Nephron (organoid): Measurements from ENCODE around the gene DEPDC4.

Experiments used
- H3K27ac Mint-ChIP-seq, 3 experiments: 2 replicates each; pipeline ENCODE4 v1.8.0; 2020; ENCODE audit warnings: mixed read lengths in 3 of 3, mild to moderate bottlenecking in 2 of 3, moderate library complexity in 1 of 3
- H3K27me3 Mint-ChIP-seq: 2 replicates; pipeline ENCODE4 v1.8.0; 2021; ENCODE audit warnings: low read depth, mild to moderate bottlenecking, moderate library complexity, mixed read lengths
- H3K36me3 Mint-ChIP-seq: 2 replicates; pipeline ENCODE4 v1.8.0; 2020; ENCODE audit warnings: low read depth, mixed read lengths
- H3K4me1 Mint-ChIP-seq: 2 replicates; pipeline ENCODE4 v1.8.0; 2020; ENCODE audit warnings: mixed read lengths
- H3K4me3 Mint-ChIP-seq, 3 experiments: 2 replicates each; pipeline ENCODE4 v1.8.0; 2020; ENCODE audit warnings: mild to moderate bottlenecking in 3 of 3, mixed read lengths in 3 of 3, moderate library complexity in 2 of 3
- H3K9me3 Mint-ChIP-seq: 2 replicates; pipeline ENCODE4 v1.8.0; 2020; ENCODE audit warnings: mixed read lengths
- TF ChIP-seq, protein P1 (sequence below), 3 experiments: fragments of 200-600 bp; sonication (generic); IDR thresholded peaks; one replicate each; pipeline ENCODE4 v1.5.0; 2021; ENCODE audit warnings: antibody characterized with exemption in 3 of 3; ENCODE audit not compliant: unreplicated experiment in 3 of 3

The DEPDC4 gene

DNA sequence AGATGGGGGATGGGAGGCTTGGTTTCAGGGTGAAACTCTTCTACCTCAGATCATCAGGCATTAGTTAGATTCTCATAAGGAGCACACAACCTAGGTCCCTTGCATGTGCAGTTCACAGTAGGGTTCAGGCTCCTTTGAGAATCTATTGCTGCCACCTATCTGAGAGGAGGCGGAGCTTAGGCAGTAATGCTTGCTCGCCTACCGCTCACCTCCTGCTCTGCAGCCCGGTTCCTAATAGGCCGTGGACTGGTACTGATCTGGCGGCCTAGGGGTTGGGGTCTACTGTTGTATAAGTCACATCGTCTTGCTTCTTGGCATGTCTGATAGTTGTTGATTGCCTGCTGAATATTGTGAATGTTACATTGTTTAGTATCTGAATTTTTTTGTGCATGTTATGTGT, 12.3 kb upstream of the DEPDC4 start:
- peaks cover 32% of the 10 kb centered on the region for H3K36me3 Mint-ChIP-seq
- no peak overlapping the region for H3K4me3 Mint-ChIP-seq
- no peaks in the 10 kb centered on the region for H3K27me3 Mint-ChIP-seq
- peak overlapping the region in 1 of 3 experiments; percentile 66 for H3K27ac Mint-ChIP-seq
- TF ChIP-seq, protein P1, sequence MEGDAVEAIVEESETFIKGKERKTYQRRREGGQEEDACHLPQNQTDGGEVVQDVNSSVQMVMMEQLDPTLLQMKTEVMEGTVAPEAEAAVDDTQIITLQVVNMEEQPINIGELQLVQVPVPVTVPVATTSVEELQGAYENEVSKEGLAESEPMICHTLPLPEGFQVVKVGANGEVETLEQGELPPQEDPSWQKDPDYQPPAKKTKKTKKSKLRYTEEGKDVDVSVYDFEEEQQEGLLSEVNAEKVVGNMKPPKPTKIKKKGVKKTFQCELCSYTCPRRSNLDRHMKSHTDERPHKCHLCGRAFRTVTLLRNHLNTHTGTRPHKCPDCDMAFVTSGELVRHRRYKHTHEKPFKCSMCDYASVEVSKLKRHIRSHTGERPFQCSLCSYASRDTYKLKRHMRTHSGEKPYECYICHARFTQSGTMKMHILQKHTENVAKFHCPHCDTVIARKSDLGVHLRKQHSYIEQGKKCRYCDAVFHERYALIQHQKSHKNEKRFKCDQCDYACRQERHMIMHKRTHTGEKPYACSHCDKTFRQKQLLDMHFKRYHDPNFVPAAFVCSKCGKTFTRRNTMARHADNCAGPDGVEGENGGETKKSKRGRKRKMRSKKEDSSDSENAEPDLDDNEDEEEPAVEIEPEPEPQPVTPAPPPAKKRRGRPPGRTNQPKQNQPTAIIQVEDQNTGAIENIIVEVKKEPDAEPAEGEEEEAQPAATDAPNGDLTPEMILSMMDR (IDR thresholded peaks at IDR 0.05; ENCODE audit: unreplicated experiment in 3 of 3), result no peak
- H3K4me1 Mint-ChIP-seq, result peaks cover 10% of the 10 kb centered on the region
- peaks cover 4% of the 10 kb centered on the region for H3K9me3 Mint-ChIP-seq

DNA sequence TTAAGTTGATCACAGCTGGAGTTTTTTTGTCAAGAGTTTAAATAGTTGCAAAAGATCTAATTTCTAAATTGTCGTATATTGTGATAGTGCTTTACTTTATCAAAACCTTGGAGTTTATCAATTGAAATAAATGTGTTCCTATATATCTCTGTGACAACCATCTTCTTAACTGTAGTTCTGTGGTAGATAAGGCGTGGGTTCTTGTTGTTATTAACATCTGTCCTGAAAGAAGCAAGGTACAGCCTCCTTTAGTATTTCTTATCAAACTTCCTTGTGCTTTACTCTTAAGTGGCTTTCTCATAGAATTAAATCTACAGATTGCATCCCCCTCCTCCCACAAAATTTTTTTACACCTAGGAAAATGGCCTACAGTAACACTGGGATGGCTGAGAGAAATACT, 7.4 kb upstream of the DEPDC4 start:
- peaks cover 28% of the 10 kb centered on the region for H3K36me3 Mint-ChIP-seq
- peaks cover 24% of the 10 kb centered on the region for H3K4me1 Mint-ChIP-seq
- TF ChIP-seq, protein P1 (IDR thresholded peaks at IDR 0.05; ENCODE audit: unreplicated experiment in 3 of 3), result no peak
- H3K27me3 Mint-ChIP-seq, result no peaks in the 10 kb centered on the region
- no peak overlapping the region for H3K4me3 Mint-ChIP-seq
- peaks cover 4% of the 10 kb centered on the region for H3K9me3 Mint-ChIP-seq
- no peak overlapping the region for H3K27ac Mint-ChIP-seq

DNA sequence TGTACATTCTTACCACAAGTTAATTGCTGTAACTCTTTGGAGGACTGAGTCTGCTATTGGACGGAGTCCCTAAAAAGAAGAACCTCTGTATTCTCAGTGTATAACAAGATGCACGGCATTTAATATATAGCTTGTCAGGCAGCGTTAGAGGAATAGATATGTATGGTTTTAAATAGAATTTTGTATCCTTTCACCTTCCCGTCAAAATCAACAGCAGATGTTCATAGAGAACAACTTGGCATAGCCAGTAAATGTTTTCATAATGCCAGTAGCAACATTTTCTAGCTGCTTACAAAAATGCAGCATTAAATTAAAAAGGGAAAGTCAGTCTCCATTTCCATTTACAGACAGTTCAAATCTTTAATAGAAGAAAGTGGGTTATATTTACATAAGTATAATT, 6.9 kb upstream of the DEPDC4 start:
- Mint-ChIP-seq H3K27me3 (no peaks in the 10 kb centered on the region), H3K4me1 (peaks cover 29% of the 10 kb centered on the region), H3K4me3 (no peak overlapping the region), H3K36me3 (peaks cover 27% of the 10 kb centered on the region), H3K9me3 (peaks cover 4% of the 10 kb centered on the region), H3K27ac (no peak overlapping the region)
- TF ChIP-seq, protein P1 (IDR thresholded peaks at IDR 0.05; ENCODE audit: unreplicated experiment in 3 of 3), result no peak

DNA sequence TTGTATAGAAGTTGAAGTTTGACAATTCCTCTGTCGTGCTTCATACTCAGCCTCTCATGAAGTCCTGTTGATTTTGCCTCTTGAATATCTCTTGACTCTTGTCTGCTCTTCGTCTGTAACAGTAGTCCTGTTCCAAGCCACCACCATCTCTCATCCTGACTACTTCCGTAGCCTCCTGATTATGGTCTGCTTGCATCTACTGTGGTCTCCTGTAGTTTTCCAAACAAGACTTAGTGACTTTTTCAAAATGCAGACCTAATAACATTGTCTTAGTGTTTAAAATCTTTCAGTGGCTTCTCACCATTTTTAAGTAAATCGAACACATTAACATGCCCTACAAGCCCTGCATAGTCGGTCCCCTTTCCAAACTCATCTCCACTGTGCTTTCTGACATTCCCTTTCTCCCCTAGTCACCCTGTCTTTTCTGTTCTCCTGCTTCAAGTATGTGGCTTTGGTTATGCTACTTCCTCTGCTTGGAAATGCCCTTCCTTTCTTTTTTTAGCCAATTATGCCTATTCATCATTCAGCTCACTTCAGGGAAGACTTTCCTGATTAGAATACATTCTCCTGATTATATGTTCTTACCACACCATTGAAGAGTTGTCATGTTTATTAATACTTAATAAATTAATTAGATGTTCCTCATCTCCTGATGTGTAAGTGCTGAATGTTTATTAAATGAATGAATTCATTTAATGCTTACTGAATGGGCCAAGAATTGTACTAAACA, 2.1 kb upstream of the DEPDC4 start:
- H3K4me3 Mint-ChIP-seq, result peak overlapping the region; percentile 98 to 99 (median 98)

DNA sequence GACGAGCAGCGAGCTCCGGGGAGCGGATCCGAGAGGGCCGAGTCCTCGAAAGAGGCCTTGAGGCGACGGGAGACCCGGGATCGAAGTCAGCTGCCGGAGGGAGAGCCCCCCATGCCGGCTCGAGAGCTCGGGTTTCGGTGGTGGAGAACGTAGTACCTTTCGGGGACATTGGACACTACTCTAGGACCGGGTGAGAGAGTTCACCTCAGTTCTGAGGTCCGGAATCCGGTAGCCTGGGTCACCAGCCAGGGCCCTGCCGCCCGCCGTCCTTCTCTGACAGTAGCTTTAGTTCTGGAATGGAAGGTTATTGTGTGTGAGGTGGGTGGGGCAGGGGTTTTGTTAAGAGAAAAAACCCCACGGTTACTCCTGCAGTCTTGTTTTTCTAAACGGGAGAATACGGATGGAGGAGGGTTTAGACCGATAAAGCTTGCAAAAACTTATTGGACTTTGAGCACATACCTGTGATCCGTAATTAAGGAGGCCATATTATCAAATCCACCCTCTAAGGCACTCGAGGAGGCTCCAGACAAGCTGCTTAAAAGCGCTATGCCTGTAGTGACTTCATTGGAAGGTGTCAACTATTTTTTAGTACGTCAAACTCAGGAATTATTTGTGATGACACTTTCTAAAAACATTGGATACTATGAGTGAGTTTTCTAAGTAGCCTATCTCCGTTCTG, 863 bp upstream of the DEPDC4 start:
- Mint-ChIP-seq H3K4me1 (peaks cover 23% of the 10 kb centered on the region), H3K36me3 (no peaks in the 10 kb centered on the region), H3K27me3 (no peaks in the 10 kb centered on the region), H3K9me3 (no peaks in the 10 kb centered on the region), H3K27ac (peak overlapping the region; percentile 86 to 99 (median 98)), H3K4me3 (peak overlapping the region; percentile 98 to 99 (median 98))
- TF ChIP-seq, protein P1 (IDR thresholded peaks at IDR 0.05; ENCODE audit: unreplicated experiment in 3 of 3), result no peak

More for the DNA sequence above, 2.1 kb upstream of the DEPDC4 start:
- TF ChIP-seq, protein P1 (IDR thresholded peaks at IDR 0.05; ENCODE audit: unreplicated experiment in 3 of 3), result no peak
- Mint-ChIP-seq H3K9me3 (no peaks in the 10 kb centered on the region), H3K27me3 (no peaks in the 10 kb centered on the region), H3K36me3 (peaks cover 10% of the 10 kb centered on the region), H3K27ac (peak overlapping the region; percentile 86 to 99 (median 98)), H3K4me1 (peaks cover 34% of the 10 kb centered on the region)

DNA sequence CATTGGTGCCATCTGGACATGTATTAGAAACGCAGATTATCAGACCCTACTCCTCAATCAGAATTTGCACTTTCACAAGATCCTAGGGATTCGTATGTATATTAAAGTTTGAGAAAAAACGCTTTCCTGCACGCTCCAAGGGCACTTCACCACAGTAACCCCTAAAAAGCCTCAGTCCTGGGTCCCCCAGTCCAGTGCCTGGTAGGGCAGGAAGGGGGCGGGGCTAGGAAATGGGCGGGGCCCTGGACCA, 369 bp downstream of the DEPDC4 start:
- Mint-ChIP-seq H3K27ac (peak overlapping the region; percentile 98 to 99 (median 99)), H3K36me3 (no peaks in the 10 kb centered on the region), H3K9me3 (no peaks in the 10 kb centered on the region), H3K4me3 (peak overlapping the region; percentile 98 to 99 (median 98)), H3K4me1 (peaks cover 19% of the 10 kb centered on the region), H3K27me3 (no peaks in the 10 kb centered on the region)
- TF ChIP-seq, protein P1 (IDR thresholded peaks at IDR 0.05; ENCODE audit: unreplicated experiment in 3 of 3), result no peak
